ENCODE results near the gene MRM2. TPM values are rescaled to one million over a fixed set of nuclear protein-coding genes. Genes with fewer than 3 reads are reported as not detected.

Gene MRM2
- total RNA-seq, 1 donor = 20.7 TPM

- no peak overlapping the region for H3K4me3 ChIP-seq (ENCODE audit: low read depth, low read length)
- no peak for TF ChIP-seq CTCF (IDR thresholded peaks at IDR 0.05; ENCODE audit: insufficient read depth, low read length)
- DNase-seq (ENCODE audit: low read depth) = no peak
Measured at GRCh38 chr7:2275101-2275500, 33.1 kb upstream of the MRM2 start.

- no peak for DNase-seq (ENCODE audit: low read depth)
- no peak for TF ChIP-seq CTCF (IDR thresholded peaks at IDR 0.05; ENCODE audit: insufficient read depth, low read length)
Measured at GRCh38 chr7:2274666-2275065, 32.7 kb upstream of the MRM2 start.

GRCh38 chr7:2273866-2274265, 31.9 kb upstream of the MRM2 start:
- no peak for DNase-seq (ENCODE audit: low read depth)
- TF ChIP-seq CTCF (IDR thresholded peaks at IDR 0.05; ENCODE audit: insufficient read depth, low read length) = no peak

More at GRCh38 chr7:2274666-2275065, 32.7 kb upstream of the MRM2 start:
- no peak overlapping the region for H3K4me3 ChIP-seq (ENCODE audit: low read depth, low read length)

GRCh38 chr7:2272031-2272430, 30.0 kb upstream of the MRM2 start:
- no peak overlapping the region for H3K4me3 ChIP-seq (ENCODE audit: low read depth, low read length)
- TF ChIP-seq CTCF (IDR thresholded peaks at IDR 0.05; ENCODE audit: insufficient read depth, low read length) = no peak
- DNase-seq (ENCODE audit: low read depth) = no peak

More at GRCh38 chr7:2273866-2274265, 31.9 kb upstream of the MRM2 start:
- H3K4me3 ChIP-seq (ENCODE audit: low read depth, low read length) = no peak overlapping the region

DNA sequence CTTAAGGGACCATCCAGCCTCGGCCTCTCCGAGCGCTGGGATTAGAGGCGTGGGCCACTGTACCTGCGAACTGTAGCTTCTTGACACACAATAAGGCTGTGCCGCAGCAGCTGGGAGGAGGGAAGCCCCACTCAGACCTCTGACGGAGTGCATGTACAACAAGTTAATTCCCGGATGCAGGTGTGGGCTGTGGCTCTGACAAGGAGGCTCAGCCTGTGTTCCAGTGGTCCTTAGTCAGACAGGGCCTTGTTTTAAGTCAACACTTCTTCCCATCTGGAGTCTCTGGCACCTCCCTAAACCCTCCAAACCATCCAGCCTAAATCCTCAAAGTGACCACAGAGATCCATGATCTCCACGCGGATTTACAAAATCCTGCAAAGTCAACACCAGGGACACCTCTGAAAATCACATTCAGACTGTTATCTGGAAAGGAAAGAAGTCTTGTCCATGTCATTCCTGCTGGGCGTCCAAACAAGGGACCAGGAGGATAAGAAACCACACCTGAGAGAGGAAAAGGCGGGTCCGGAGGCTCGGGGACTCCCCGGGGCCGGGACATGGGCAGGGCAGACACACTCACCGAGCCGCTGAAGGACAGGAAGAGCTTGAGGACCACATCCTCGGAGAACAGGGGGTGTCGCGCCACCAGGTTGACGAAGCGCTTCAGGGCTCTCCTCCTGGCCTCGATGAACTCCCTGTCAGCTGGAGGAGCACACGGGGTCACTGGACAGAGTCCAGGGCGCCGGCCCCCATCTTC, 29.4 kb upstream of the MRM2 start:
- DNase-seq (ENCODE audit: low read depth) = no peak
- no peak for TF ChIP-seq CTCF (IDR thresholded peaks at IDR 0.05; ENCODE audit: insufficient read depth, low read length)
- no peak overlapping the region for H3K4me3 ChIP-seq (ENCODE audit: low read depth, low read length)

DNA sequence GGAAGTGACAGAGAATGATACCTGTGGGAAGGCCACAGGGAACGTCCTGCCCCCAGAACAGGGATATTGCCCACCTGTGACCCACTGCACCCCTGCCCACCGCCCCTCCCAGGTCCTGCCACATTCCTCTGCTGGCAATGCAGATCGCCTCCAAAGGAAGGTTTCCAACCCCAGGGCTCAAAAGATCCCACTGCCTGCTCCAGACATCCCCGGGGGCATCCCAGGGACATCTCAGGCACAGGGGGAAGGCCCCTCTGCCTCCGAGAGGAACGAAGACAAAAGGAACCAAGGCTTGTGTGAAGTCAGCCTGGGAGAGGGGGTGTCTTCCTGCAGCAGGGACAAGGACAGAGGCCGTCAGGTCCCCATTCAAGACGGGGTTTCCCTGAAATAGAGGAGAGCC, 28.5 kb upstream of the MRM2 start:
- TF ChIP-seq CTCF (IDR thresholded peaks at IDR 0.05; ENCODE audit: insufficient read depth, low read length) = no peak
- no peak for DNase-seq (ENCODE audit: low read depth)
- no peak overlapping the region for H3K4me3 ChIP-seq (ENCODE audit: low read depth, low read length)

Data from fibroblast of the aortic adventitia (primary cell).